ENCODE results near the gene AKAP9. TPM values are rescaled to one million over a fixed set of nuclear protein-coding genes. Genes with fewer than 3 reads are reported as not detected.
A peak's percentile ranks its signal among the peaks of the same experiment; 100 is the strongest.

The AKAP9 gene
- total and polyA plus RNA-seq, 7 experiments from 2014 or later: 26.0 to 93.5 (median 63.0) TPM

GRCh38 chr7:92042056-92042737 is 101.5 kb downstream of the AKAP9 start:
- H3K4me3 ChIP-seq (ENCODE audit: low read length): no peak overlapping the region
- no peaks in the 10 kb centered on the region for H3K27me3 Mint-ChIP-seq
- CTCF ChIA-PET: no interaction called here
- peaks cover 0 to 44% (median 21%) of the 10 kb centered on the region in 5 donors for H3K36me3 Mint-ChIP-seq
- ATAC-seq (no peak), DNase-seq (no peak)
- H3K27ac ChIP-seq (ENCODE audit: low read depth, low read length): no peak overlapping the region
- POLR2A ChIA-PET: no interaction called here
- H3K9me3 Mint-ChIP-seq: peaks cover 0 to 3% (median 0%) of the 10 kb centered on the region in 11 donors
- no peaks in the 10 kb centered on the region for H3K4me1 ChIP-seq (ENCODE audit: control insufficient read depth in 2 of 2, insufficient read depth in 2 of 2, low read length in 2 of 2)
- H3K9me3 ChIP-seq (ENCODE audit: control insufficient read depth in 2 of 3, low read length in 3 of 3): no peaks in the 10 kb centered on the region
- peaks cover 0 to 42% (median 0%) of the 10 kb centered on the region in 3 experiments for H3K36me3 ChIP-seq (ENCODE audit: control insufficient read depth in 2 of 3, insufficient read depth in 3 of 3, low read length in 3 of 3)
- no peaks in the 10 kb centered on the region for H3K27me3 ChIP-seq (ENCODE audit: control insufficient read depth in 2 of 2, insufficient read depth in 2 of 2, low read length in 2 of 2)
- no peaks in the 10 kb centered on the region for H3K4me1 Mint-ChIP-seq
- H3K27ac Mint-ChIP-seq: peak overlapping the region in 3 of 9 donors; percentile 18 to 32 (median 23)
- intact Hi-C loops (cut with micrococcal nuclease): no loop called here
- H3K4me3 Mint-ChIP-seq: no peak overlapping the region

DNA sequence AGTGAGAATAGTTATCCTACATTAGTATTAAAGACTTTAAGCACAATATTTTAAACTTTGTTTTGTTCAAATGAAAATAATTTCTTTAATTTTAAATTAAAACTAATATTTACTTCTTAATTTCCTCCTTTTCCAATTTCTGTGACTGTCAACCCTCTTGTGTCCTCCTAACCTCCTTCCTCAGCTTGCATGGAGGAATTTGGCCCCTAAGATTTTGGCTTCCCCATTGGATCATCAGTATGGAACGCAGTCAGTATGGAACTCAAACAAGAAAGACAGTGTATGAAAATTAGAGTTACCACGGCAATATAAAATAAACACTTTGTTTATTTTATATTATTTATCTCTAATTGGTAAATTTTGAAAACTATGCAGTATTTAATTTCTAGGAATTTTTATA is 102.4 kb downstream of the AKAP9 start:
- H3K27ac ChIP-seq (ENCODE audit: low read depth, low read length): no peak overlapping the region
- no peaks in the 10 kb centered on the region for H3K9me3 ChIP-seq (ENCODE audit: control insufficient read depth in 2 of 3, low read length in 3 of 3)
- H3K36me3 ChIP-seq (ENCODE audit: control insufficient read depth in 2 of 3, insufficient read depth in 3 of 3, low read length in 3 of 3): peaks cover 0 to 44% (median 0%) of the 10 kb centered on the region in 3 experiments
- Mint-ChIP-seq H3K27me3 (no peaks in the 10 kb centered on the region), H3K27ac (no peak overlapping the region), H3K4me1 (no peaks in the 10 kb centered on the region), H3K4me3 (no peak overlapping the region), H3K36me3 (peaks cover 0 to 47% (median 25%) of the 10 kb centered on the region in 5 donors), H3K9me3 (peaks cover 0 to 3% (median 0%) of the 10 kb centered on the region in 11 donors)
- POLR2A ChIA-PET: no interaction called here
- CTCF ChIA-PET: no interaction called here
- intact Hi-C loops (cut with micrococcal nuclease): no loop called here
- ATAC-seq (no peak), DNase-seq (no peak)
- no peaks in the 10 kb centered on the region for H3K4me1 ChIP-seq (ENCODE audit: control insufficient read depth in 2 of 2, insufficient read depth in 2 of 2, low read length in 2 of 2)
- no peaks in the 10 kb centered on the region for H3K27me3 ChIP-seq (ENCODE audit: control insufficient read depth in 2 of 2, insufficient read depth in 2 of 2, low read length in 2 of 2)
- no peak overlapping the region for H3K4me3 ChIP-seq (ENCODE audit: low read length)

DNA sequence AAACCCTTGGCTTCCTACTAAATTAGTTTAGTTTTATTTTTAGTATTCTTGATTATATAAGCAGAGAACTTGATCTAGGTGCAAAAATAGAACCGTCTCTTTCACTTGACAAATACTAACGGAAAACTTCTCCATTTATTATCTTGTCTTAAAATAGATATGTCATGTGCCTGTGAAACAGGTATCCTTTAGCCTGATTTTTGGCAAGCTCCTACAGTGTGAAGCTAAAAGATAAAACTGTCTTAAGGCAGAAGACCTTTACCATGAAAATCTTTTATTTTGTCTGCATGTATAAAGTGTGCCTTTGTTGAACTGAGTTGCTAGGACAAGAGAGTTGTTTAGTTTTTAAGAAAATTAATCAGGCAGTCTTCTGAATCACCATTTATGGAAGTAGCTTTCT is 103.0 kb downstream of the AKAP9 start:
- H3K4me3 ChIP-seq (ENCODE audit: low read length): no peak overlapping the region
- ChIA-PET POLR2A (no interaction called here), CTCF (no interaction called here)
- H3K27ac ChIP-seq (ENCODE audit: low read depth, low read length): no peak overlapping the region
- Mint-ChIP-seq H3K4me3 (no peak overlapping the region), H3K36me3 (peaks cover 0 to 51% (median 25%) of the 10 kb centered on the region in 5 donors), H3K27ac (no peak overlapping the region), H3K9me3 (no peaks in the 10 kb centered on the region), H3K27me3 (no peaks in the 10 kb centered on the region), H3K4me1 (no peaks in the 10 kb centered on the region)
- no peak for DNase-seq
- no peaks in the 10 kb centered on the region for H3K4me1 ChIP-seq (ENCODE audit: control insufficient read depth in 2 of 2, insufficient read depth in 2 of 2, low read length in 2 of 2)
- no peaks in the 10 kb centered on the region for H3K27me3 ChIP-seq (ENCODE audit: control insufficient read depth in 2 of 2, insufficient read depth in 2 of 2, low read length in 2 of 2)
- no peak for ATAC-seq
- H3K9me3 ChIP-seq (ENCODE audit: control insufficient read depth in 2 of 3, low read length in 3 of 3): no peaks in the 10 kb centered on the region
- peaks cover 0 to 44% (median 0%) of the 10 kb centered on the region in 3 experiments for H3K36me3 ChIP-seq (ENCODE audit: control insufficient read depth in 2 of 3, insufficient read depth in 3 of 3, low read length in 3 of 3)
- intact Hi-C loops (cut with micrococcal nuclease): no loop called here

DNA sequence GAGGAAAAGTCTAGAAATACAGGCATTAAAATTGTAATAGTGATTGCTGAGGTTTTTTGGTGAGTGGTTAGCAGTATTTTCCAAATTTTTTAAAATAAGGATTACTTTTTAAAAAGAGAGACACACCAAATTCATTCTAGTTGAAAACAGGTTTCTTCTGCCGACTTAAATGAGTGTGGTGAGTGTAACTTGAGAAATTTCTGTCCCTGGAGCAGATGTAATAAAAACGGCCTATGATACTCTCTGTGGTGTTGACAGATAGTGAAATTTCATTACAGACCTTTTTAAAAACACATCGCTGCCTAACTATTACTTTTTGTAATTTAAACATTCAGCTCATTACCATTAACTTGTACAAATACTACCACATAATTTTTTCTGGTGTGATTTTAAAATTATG is 103.5 kb downstream of the AKAP9 start:
- CTCF ChIA-PET: no interaction called here
- Mint-ChIP-seq H3K27ac (no peak overlapping the region), H3K27me3 (no peaks in the 10 kb centered on the region), H3K4me3 (no peak overlapping the region), H3K36me3 (peaks cover 0 to 56% (median 25%) of the 10 kb centered on the region in 5 donors), H3K9me3 (peaks cover 0 to under 1% (median 0%) of the 10 kb centered on the region in 11 donors), H3K4me1 (no peaks in the 10 kb centered on the region)
- H3K27me3 ChIP-seq (ENCODE audit: control insufficient read depth in 2 of 2, insufficient read depth in 2 of 2, low read length in 2 of 2): no peaks in the 10 kb centered on the region
- ATAC-seq: no peak
- H3K9me3 ChIP-seq (ENCODE audit: control insufficient read depth in 2 of 3, low read length in 3 of 3): no peaks in the 10 kb centered on the region
- intact Hi-C loops (cut with micrococcal nuclease): no loop called here
- POLR2A ChIA-PET: no interaction called here
- H3K4me3 ChIP-seq (ENCODE audit: low read length): no peak overlapping the region
- H3K36me3 ChIP-seq (ENCODE audit: control insufficient read depth in 2 of 3, insufficient read depth in 3 of 3, low read length in 3 of 3): peaks cover 0 to 39% (median 0%) of the 10 kb centered on the region in 3 experiments
- no peak for DNase-seq
- no peaks in the 10 kb centered on the region for H3K4me1 ChIP-seq (ENCODE audit: control insufficient read depth in 2 of 2, insufficient read depth in 2 of 2, low read length in 2 of 2)
- H3K27ac ChIP-seq (ENCODE audit: low read depth, low read length): no peak overlapping the region

- no peak for DNase-seq
Observed at GRCh38 chr7:92044940-92045339, 104.3 kb downstream of the AKAP9 start.

DNA sequence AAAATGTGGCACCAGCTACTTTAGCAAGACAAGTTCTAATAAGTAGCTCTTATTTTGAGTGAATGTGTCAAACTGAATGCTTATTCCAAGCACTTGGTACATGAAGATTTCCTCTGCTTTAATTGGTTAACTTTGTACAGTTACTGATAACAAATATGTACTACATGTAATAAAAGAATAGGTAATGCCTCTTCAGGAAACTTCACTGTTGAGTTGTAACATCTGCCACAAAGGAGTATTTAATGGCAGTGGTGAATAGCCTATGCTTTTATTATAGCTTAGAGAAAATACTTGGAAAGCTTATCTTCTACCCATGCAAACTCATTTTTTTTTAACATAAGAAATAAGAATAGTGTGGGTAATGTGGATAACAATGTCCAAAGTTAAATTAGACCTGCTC is 111.0 kb downstream of the AKAP9 start:
- Histone ChIP-seq H3K27me3 (ENCODE audit: control insufficient read depth in 2 of 2, insufficient read depth in 2 of 2, low read length in 2 of 2) (no peaks in the 10 kb centered on the region), H3K4me3 (ENCODE audit: low read length) (no peak overlapping the region), H3K36me3 (ENCODE audit: control insufficient read depth in 2 of 3, insufficient read depth in 3 of 3, low read length in 3 of 3) (peaks cover 0 to 16% (median 0%) of the 10 kb centered on the region in 3 experiments), H3K4me1 (ENCODE audit: control insufficient read depth in 2 of 2, insufficient read depth in 2 of 2, low read length in 2 of 2) (no peaks in the 10 kb centered on the region), H3K27ac (ENCODE audit: low read depth, low read length) (no peak overlapping the region), H3K9me3 (ENCODE audit: control insufficient read depth in 2 of 3, low read length in 3 of 3) (no peaks in the 10 kb centered on the region)
- ChIA-PET CTCF (interaction anchor here (0.6 kb wide), 1 partner anchor 112 kb away, joined by 3 read pairs; no protein-coding TSS in a partner anchor), POLR2A (no interaction called here)
- Mint-ChIP-seq H3K27ac (peak overlapping the region in 1 of 9 donors; percentile 1), H3K36me3 (peaks cover 9 to 47% (median 22%) of the 10 kb centered on the region in 5 donors), H3K27me3 (no peaks in the 10 kb centered on the region), H3K4me1 (peaks cover 0 to 16% (median 6%) of the 10 kb centered on the region in 7 donors), H3K4me3 (no peak overlapping the region), H3K9me3 (peaks cover 0 to 2% (median 0%) of the 10 kb centered on the region in 11 donors)
- no peak for DNase-seq
- intact Hi-C loops (cut with micrococcal nuclease): no loop called here
- no peak for ATAC-seq

More at GRCh38 chr7:92044940-92045339, 104.3 kb downstream of the AKAP9 start:
- H3K4me3 ChIP-seq (ENCODE audit: low read length): no peak overlapping the region
- Mint-ChIP-seq H3K27me3 (no peaks in the 10 kb centered on the region), H3K36me3 (peaks cover 0 to 62% (median 29%) of the 10 kb centered on the region in 5 donors), H3K9me3 (peaks cover 0 to 2% (median 0%) of the 10 kb centered on the region in 11 donors), H3K4me3 (no peak overlapping the region), H3K4me1 (no peaks in the 10 kb centered on the region), H3K27ac (no peak overlapping the region)
- CTCF ChIA-PET: interaction anchor here (0.6 kb wide), 1 partner anchor 39 kb away, joined by 4 read pairs; no protein-coding TSS in a partner anchor
- no peak overlapping the region for H3K27ac ChIP-seq (ENCODE audit: low read depth, low read length)
- H3K9me3 ChIP-seq (ENCODE audit: control insufficient read depth in 2 of 3, low read length in 3 of 3): no peaks in the 10 kb centered on the region
- no peak for ATAC-seq
- intact Hi-C loops (cut with micrococcal nuclease): no loop called here
- peaks cover 0 to 39% (median 0%) of the 10 kb centered on the region in 3 experiments for H3K36me3 ChIP-seq (ENCODE audit: control insufficient read depth in 2 of 3, insufficient read depth in 3 of 3, low read length in 3 of 3)
- H3K27me3 ChIP-seq (ENCODE audit: control insufficient read depth in 2 of 2, insufficient read depth in 2 of 2, low read length in 2 of 2): no peaks in the 10 kb centered on the region
- POLR2A ChIA-PET: no interaction called here
- no peaks in the 10 kb centered on the region for H3K4me1 ChIP-seq (ENCODE audit: control insufficient read depth in 2 of 2, insufficient read depth in 2 of 2, low read length in 2 of 2)

DNA sequence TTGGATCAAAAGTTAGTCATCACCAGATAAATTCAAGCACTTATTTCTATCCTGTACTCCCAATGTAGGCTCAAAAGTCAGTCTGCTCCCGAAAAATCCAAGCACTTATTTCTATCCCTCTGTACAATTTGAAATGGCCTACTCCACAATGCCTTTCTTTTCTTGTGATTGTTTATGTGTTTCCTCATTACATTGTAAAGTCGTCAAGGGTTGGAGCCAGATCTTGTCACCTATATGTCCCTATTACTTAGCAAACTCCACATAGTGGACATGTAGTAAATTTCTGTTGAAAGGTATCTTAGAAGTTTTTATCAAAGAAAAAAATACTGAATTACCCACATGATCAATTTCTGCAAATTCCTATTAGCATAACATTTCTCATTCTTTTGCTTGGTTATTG is 111.5 kb downstream of the AKAP9 start:
- H3K9me3 Mint-ChIP-seq: peaks cover 0 to 2% (median 0%) of the 10 kb centered on the region in 11 donors
- no peak for ATAC-seq
- peaks cover 0 to 11% (median 0%) of the 10 kb centered on the region in 3 experiments for H3K36me3 ChIP-seq (ENCODE audit: control insufficient read depth in 2 of 3, insufficient read depth in 3 of 3, low read length in 3 of 3)
- H3K27me3 Mint-ChIP-seq: no peaks in the 10 kb centered on the region
- DNase-seq: no peak
- H3K4me1 Mint-ChIP-seq: peaks cover 0 to 16% (median 6%) of the 10 kb centered on the region in 7 donors
- no peak overlapping the region for H3K27ac ChIP-seq (ENCODE audit: low read depth, low read length)
- intact Hi-C loops (cut with micrococcal nuclease): no loop called here
- H3K4me1 ChIP-seq (ENCODE audit: control insufficient read depth in 2 of 2, insufficient read depth in 2 of 2, low read length in 2 of 2): no peaks in the 10 kb centered on the region
- POLR2A ChIA-PET: no interaction called here
- H3K27ac Mint-ChIP-seq: peak overlapping the region in 2 of 9 donors; percentile 0 to 1
- H3K27me3 ChIP-seq (ENCODE audit: control insufficient read depth in 2 of 2, insufficient read depth in 2 of 2, low read length in 2 of 2): no peaks in the 10 kb centered on the region
- no peak overlapping the region for H3K4me3 Mint-ChIP-seq
- H3K4me3 ChIP-seq (ENCODE audit: low read length): no peak overlapping the region
- CTCF ChIA-PET: interaction anchor here (0.6 kb wide), 1 partner anchor 113 kb away, joined by 3 read pairs; no protein-coding TSS in a partner anchor
- H3K36me3 Mint-ChIP-seq: peaks cover 9 to 45% (median 20%) of the 10 kb centered on the region in 5 donors
- no peaks in the 10 kb centered on the region for H3K9me3 ChIP-seq (ENCODE audit: control insufficient read depth in 2 of 3, low read length in 3 of 3)

Data from naive thymus-derived CD4-positive, alpha-beta T cell (primary cell).